Body of pancreas (tissue), 4 donors: Measurements from ENCODE around the gene DLG1.

ENCODE experiments used
- CTCF ChIP-seq, 7 experiments: fragments of 450-650 bp in 4 of 7; fragments of 200-600 bp in 3 of 7; sonication (generic) in 3 of 7; IDR thresholded peaks; one replicate each; pipeline ENCODE4 v1.5.1; 2016 to 2019; ENCODE audit warnings: antibody characterized with exemption in 7 of 7
- POLR2A ChIP-seq, 3 donors: fragments of 450-650 bp; IDR thresholded peaks; one replicate each; pipeline ENCODE4 v1.6.1; 2016; ENCODE audit warnings: antibody characterized with exemption in 3 of 3, mild to moderate bottlenecking in 2 of 3

GRCh38 chr3:197009532-197010019 is 288.8 kb downstream of the DLG1 start:
- TF ChIP-seq CTCF (IDR thresholded peaks at IDR 0.05), result no peak
- TF ChIP-seq POLR2A (IDR thresholded peaks at IDR 0.05), result no peak
